Transverse colon (tissue), 3 donors: ENCODE data around the gene ANKRD11.

Experiments used
- CTCF ChIP-seq, 5 experiments: fragments of 200-600 bp in 3 of 5; fragments of 450-650 bp in 2 of 5; sonication (generic) in 3 of 5; IDR thresholded peaks; 1 replicate in 2 of 5; 2 replicates in 3 of 5; pipeline ENCODE4 v1.5.1; 2016 to 2017; ENCODE audit warnings: antibody characterized with exemption in 5 of 5, inconsistent platforms in 3 of 5, mild to moderate bottlenecking in 2 of 5, moderate library complexity in 1 of 5
- EP300 ChIP-seq: sonication (generic); formaldehyde crosslinking; IDR thresholded peaks from one replicate; pipeline ENCODE4 v1.6.1; 2017; ENCODE audit warnings: antibody characterized with exemption, low read depth
- POLR2A ChIP-seq: fragments of 450-650 bp; IDR thresholded peaks from one replicate; pipeline ENCODE4 v1.6.1; 2016; ENCODE audit warnings: antibody characterized with exemption, mild to moderate bottlenecking, moderate library complexity

DNA sequence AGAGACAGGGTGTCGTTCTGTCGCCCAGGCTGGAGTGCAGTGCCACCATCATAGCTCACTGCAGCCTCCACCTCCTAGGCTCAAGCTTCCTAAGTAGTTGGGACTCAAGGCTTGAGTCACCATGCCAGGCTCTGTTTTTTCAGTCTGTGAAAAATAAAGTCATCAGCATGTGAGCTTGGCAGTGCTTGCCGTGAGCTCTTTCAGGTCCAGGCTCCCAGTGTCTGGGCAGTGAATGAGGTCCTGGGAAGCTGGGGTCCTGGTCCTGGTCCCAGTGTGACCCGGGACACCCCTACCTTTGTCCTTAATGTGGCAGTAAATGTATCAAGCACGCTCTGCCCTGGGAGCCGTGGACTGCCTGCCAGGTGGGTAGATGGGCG is 47.2 kb upstream of the ANKRD11 start:
- TF ChIP-seq EP300 = no peak
- no peak for TF ChIP-seq CTCF (IDR thresholded peaks at IDR 0.05)
- TF ChIP-seq POLR2A = no peak
